Measurements from ENCODE around the gene CLIC3.

DNA sequence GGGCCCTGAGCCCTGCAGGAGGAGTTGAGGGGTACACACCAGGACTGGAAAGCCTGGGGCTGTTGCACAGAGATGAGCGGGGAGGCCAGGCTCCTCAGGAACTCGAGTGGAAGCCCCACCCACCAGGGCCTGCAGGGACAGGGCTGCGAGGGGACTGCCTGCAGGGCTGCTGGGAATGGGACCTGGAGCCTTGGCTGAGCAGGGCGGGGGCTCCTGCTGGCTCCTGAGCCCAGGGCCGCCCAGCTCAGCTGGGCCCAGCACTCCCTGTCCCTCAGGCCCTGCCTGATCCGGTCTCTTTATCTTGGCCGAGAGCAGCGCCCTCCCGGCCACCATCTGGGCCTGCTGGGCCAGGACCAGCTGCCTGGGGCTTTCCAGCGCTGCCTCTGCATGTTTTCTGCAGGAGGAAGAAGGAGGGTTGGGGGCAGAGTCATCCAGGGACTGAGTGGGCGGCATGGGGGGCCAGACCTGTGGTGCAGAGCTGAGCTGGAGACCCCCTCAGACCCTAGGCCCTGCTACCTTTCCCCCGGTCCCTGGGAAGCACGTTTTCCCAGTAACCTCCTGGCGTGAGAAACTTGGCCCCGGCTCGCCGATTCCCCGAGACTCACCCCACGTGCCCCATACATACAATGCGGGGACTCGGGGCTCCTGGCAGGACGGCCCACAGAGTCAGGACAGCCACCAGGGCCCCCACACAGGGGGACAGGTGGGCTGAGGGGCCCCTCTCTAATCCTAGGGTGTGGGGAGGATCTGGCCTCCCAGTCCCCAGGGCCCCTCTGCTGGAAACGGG is 34.9 kb downstream of the CLIC3 start:
- TF ChIP-seq CTCF (conservative IDR thresholded peaks at IDR 0.05; ENCODE audit: low read depth, low read length) (no peak), EZH2 (IDR thresholded peaks at IDR 0.05; ENCODE audit: low read length, unreplicated experiment) (no peak), EZH2phosphoT487 (IDR thresholded peaks at IDR 0.05; ENCODE audit: borderline replicate concordance, low read length) (no peak)

Measured in PC-3 (cell line).